Hindlimb muscle (tissue), 1 donor: ENCODE results near the gene LY6G6F. TPM values are rescaled to one million over a fixed set of nuclear protein-coding genes. Genes with fewer than 3 reads are reported as not detected.
"Not testable (repeated sequence)": the region's sequence is repeated elsewhere in the genome, so short reads cannot be mapped to it uniquely, and the experiment has no call there.

Experiments
- DNase-seq: peaks from one replicate; pipeline ENCODE4 v3.0.0-alpha.2; 2013
- polyA plus RNA-seq: library from polyadenylated mRNA; unstranded; fragments of 120-200 nt; gene quantifications from one replicate; pipeline ENCODE4 v1.2.1, GENCODE V29; 2013; ENCODE audit not compliant: insufficient read length

Gene LY6G6F
- polyA plus RNA-seq, 1 donor, result not detected

GRCh38 chr6:31702819-31703716 lies 3.6 kb upstream of the LY6G6F start, which contains the start of gene ABHD16A:
Gene ABHD16A (minus strand): TSS chr6:31703324. CDS start chr6:31703281, 43 bp downstream.
- DNase-seq, result peak; percentile 99

- no peak for DNase-seq
Observed at GRCh38 chr6:31705931-31706330, 735 bp upstream of the LY6G6F start.

- DNase-seq, result no peak
Observed at GRCh38 chr6:31707701-31708100, 1.0 kb downstream of the LY6G6F start.

- DNase-seq, result no peak
Observed at GRCh38 chr6:31708224-31708623, 1.6 kb downstream of the LY6G6F start.

- not testable (repeated sequence) for DNase-seq
Observed at GRCh38 chr6:31709157-31709556, 2.5 kb downstream of the LY6G6F start.

- no peak for DNase-seq
Observed at GRCh38 chr6:31710523-31711219, 4.0 kb downstream of the LY6G6F start.

- DNase-seq, result no peak
Observed at GRCh38 chr6:31711233-31711632, 4.6 kb downstream of the LY6G6F start.

GRCh38 chr6:31712296-31712695 lies 5.6 kb downstream of the LY6G6F start:
- DNase-seq, result no peak

- no peak for DNase-seq
Observed at GRCh38 chr6:31713465-31713864, 6.8 kb downstream of the LY6G6F start.

GRCh38 chr6:31713991-31714684 lies 7.5 kb downstream of the LY6G6F start:
- DNase-seq, result no peak

GRCh38 chr6:31715022-31715958 lies 8.6 kb downstream of the LY6G6F start, which contains the start of gene LY6G6D:
Gene LY6G6D (plus strand): TSS chr6:31715348. CDS start chr6:31715356, 8 bp downstream.
- DNase-seq, result no peak

GRCh38 chr6:31717499-31718222 lies 11.0 kb downstream of the LY6G6F start:
- DNase-seq, result no peak

- no peak for DNase-seq
Observed at GRCh38 chr6:31718265-31718664, 11.6 kb downstream of the LY6G6F start.

GRCh38 chr6:31719001-31719400 lies 12.3 kb downstream of the LY6G6F start:
- no peak for DNase-seq

- no peak for DNase-seq
Observed at GRCh38 chr6:31720196-31720770, 13.6 kb downstream of the LY6G6F start.

GRCh38 chr6:31721351-31722020 lies 14.8 kb downstream of the LY6G6F start, which contains the start of gene LY6G6C:
Gene LY6G6C (minus strand): TSS chr6:31721746. CDS start chr6:31721679, 67 bp downstream.
- no peak for DNase-seq

GRCh38 chr6:31722173-31722572 lies 15.5 kb downstream of the LY6G6F start:
- DNase-seq, result no peak

- no peak for DNase-seq
Observed at GRCh38 chr6:31723245-31723979, 16.7 kb downstream of the LY6G6F start, which contains the start of gene MPIG6B. Gene MPIG6B (plus strand): TSS chr6:31723373. CDS start chr6:31723384, 11 bp downstream.
